Erythroblast (primary cell): ENCODE measurements around the gene SUGP2.

Experiments used
- GATA1 ChIP-seq: IDR thresholded peaks from 2 replicates; pipeline ENCODE4 v1.6.1; 2011; ENCODE audit warnings: low read depth, mild to moderate bottlenecking, control low read depth, low read length, moderate library complexity
- POLR2A ChIP-seq: IDR thresholded peaks from 2 replicates; pipeline ENCODE4 v1.6.1; 2011; ENCODE audit warnings: mild to moderate bottlenecking, low read length

DNA sequence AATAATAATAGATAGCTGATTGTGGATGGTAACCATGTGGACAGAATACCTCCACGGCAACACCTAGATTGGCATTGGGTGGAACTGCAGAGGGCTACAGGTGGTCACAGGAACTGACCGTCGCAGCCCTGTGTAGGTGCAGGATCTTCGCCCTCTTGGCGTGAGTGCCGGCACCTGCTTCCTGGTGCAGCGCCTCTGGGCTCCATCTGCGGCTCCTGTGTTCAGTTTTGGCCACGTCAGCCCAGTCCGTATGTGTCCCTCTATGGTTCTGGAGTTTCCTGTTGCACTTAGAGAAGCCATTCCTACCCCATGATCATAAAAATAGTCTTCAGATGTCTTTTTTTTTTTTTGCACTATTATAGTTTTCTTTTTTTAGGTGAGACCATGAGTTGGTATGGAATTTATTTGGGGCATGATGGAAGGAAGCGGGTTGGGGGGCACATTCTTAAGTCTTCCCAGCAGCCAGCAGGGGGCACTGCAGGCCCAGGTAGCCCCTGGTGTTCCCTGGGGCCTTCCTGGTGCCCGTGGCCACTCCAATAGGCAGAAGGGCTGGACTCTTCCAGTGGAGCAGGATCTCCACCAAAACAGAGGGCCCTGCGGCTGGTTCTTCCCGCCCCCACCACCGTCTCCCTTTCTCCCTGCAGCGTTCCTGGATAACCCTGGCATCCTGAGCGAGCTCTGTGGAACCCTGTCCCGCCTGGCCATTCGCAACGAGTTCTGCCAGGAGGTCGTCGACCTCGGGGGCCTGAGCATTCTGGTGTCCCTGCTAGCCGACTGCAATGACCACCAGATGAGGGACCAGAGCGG lies 20.4 kb upstream of the SUGP2 start:
- TF ChIP-seq POLR2A (no peak), GATA1 (no peak)
